ENCODE results near the gene LHX4. TPM values are rescaled to one million over a fixed set of nuclear protein-coding genes. Genes with fewer than 3 reads are reported as not detected.

LHX4 gene
- total RNA-seq, 3 donors from 2014 or later: not detected

GRCh38 chr1:180234369-180235076, 4.5 kb downstream of the LHX4 start:
- no peak overlapping the region for H3K27ac ChIP-seq
- TF ChIP-seq POLR2AphosphoS5 (IDR thresholded peaks at IDR 0.05): no peak
- TF ChIP-seq POLR2A (IDR thresholded peaks at IDR 0.05): no peak
- no peak for TF ChIP-seq CTCF (IDR thresholded peaks at IDR 0.05)
- H3K36me3 ChIP-seq: no peaks in the 10 kb centered on the region
- peaks cover 16 to 99% of the 10 kb centered on the region in 2 donors for H3K27me3 ChIP-seq
- H3K4me3 ChIP-seq: peak overlapping the region in 2 of 3 donors; percentile 3 to 56
- H3K4me1 ChIP-seq: peaks cover 8 to 19% of the 10 kb centered on the region in 2 donors
- no peak for DNase-seq (ENCODE audit: low spot score in 2 of 2)
- intact Hi-C loops (cut with DNase I; ENCODE audit: low total_unique reads): no loop called here
- H3K9me3 ChIP-seq: no peaks in the 10 kb centered on the region

DNA sequence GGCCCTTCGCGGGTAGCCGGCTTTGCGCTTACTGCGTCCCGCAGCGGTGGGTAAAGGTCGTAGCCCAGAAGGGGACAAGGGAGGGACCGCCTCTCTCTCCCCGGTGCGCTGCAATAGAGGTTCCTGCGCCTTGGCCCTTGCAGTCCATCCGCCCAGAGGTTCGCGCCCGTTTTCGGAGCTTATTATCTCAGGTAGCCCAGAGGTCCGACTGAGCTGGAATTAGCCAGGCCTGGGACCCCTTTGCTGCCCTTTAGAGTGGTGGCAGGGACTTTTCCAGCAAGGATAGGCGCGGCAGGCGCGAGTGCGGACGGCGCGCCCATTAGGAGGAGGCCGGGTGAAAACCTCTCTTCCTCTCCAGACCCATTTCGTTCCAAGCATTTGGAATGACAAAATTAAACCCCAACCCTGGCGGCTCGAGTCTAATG, 5.0 kb downstream of the LHX4 start:
- no peak for DNase-seq (ENCODE audit: low spot score in 2 of 2)
- Histone ChIP-seq H3K4me3 (peak overlapping the region in 2 of 3 donors; percentile 3 to 56), H3K27me3 (peaks cover 16 to 100% of the 10 kb centered on the region in 2 donors), H3K27ac (no peak overlapping the region), H3K36me3 (no peaks in the 10 kb centered on the region), H3K4me1 (peaks cover 8 to 19% of the 10 kb centered on the region in 2 donors), H3K9me3 (no peaks in the 10 kb centered on the region)
- TF ChIP-seq POLR2AphosphoS5 (IDR thresholded peaks at IDR 0.05) (no peak), POLR2A (IDR thresholded peaks at IDR 0.05) (no peak), CTCF (IDR thresholded peaks at IDR 0.05) (no peak)
- intact Hi-C loops (cut with DNase I; ENCODE audit: low total_unique reads): no loop called here

- intact Hi-C loops (cut with DNase I; ENCODE audit: low total_unique reads): no loop called here
- no peak overlapping the region for H3K27ac ChIP-seq
- TF ChIP-seq POLR2A (IDR thresholded peaks at IDR 0.05) (no peak), POLR2AphosphoS5 (IDR thresholded peaks at IDR 0.05) (no peak), CTCF (IDR thresholded peaks at IDR 0.05) (no peak)
- H3K36me3 ChIP-seq: no peaks in the 10 kb centered on the region
- no peak for DNase-seq (ENCODE audit: low spot score in 2 of 2)
- H3K4me1 ChIP-seq: peaks cover 4 to 16% of the 10 kb centered on the region in 2 donors
- H3K4me3 ChIP-seq: peak overlapping the region in 2 of 3 donors; percentile 3 to 56
- peaks cover 14 to 100% of the 10 kb centered on the region in 2 donors for H3K27me3 ChIP-seq
- no peaks in the 10 kb centered on the region for H3K9me3 ChIP-seq
Measured at GRCh38 chr1:180235502-180236239, 5.6 kb downstream of the LHX4 start.

- Histone ChIP-seq H3K9me3 (no peaks in the 10 kb centered on the region), H3K27me3 (peaks cover 11 to 92% of the 10 kb centered on the region in 2 donors), H3K36me3 (no peaks in the 10 kb centered on the region), H3K27ac (no peak overlapping the region), H3K4me1 (peaks cover 0 to 6% of the 10 kb centered on the region in 2 donors), H3K4me3 (no peak overlapping the region)
- intact Hi-C loops (cut with DNase I; ENCODE audit: low total_unique reads): no loop called here
- TF ChIP-seq CTCF (IDR thresholded peaks at IDR 0.05): no peak
- TF ChIP-seq POLR2A (IDR thresholded peaks at IDR 0.05): no peak
- TF ChIP-seq POLR2AphosphoS5 (IDR thresholded peaks at IDR 0.05): no peak
- DNase-seq (ENCODE audit: low spot score in 2 of 2): no peak
Measured at GRCh38 chr1:180236698-180237509, 6.8 kb downstream of the LHX4 start.

Measured in breast epithelium (tissue), 4 donors.